ENCODE results near the gene VEGFA. TPM values are rescaled to one million over a fixed set of nuclear protein-coding genes. Genes with fewer than 3 reads are reported as not detected.

The VEGFA gene
- total RNA-seq, 1 donor from 2014 or later, result 29.0 TPM

- ChIA-PET POLR2A (interaction anchor here (0.7 to 1.0 kb wide), 2 partner anchors 15 to 44 kb away, joined by 3 read pairs; no protein-coding TSS in a partner anchor), CTCF (interaction anchor here (0.8 to 4.9 kb wide), 2 partner anchors 90 to 92 kb away, joined by 4 to 28 read pairs; no protein-coding TSS in a partner anchor)
- no peak overlapping the region for H3K27ac Mint-ChIP-seq
- ATAC-seq (ENCODE audit: low read depth) (no peak), DNase-seq (no peak)
- H3K27me3 Mint-ChIP-seq, result peaks cover 7% of the 10 kb centered on the region
- H3K4me1 Mint-ChIP-seq, result peaks cover 7% of the 10 kb centered on the region
- no peaks in the 10 kb centered on the region for H3K36me3 Mint-ChIP-seq (ENCODE audit: low read depth)
- H3K9me3 Mint-ChIP-seq, result no peaks in the 10 kb centered on the region
- no peak overlapping the region for H3K4me3 Mint-ChIP-seq
- intact Hi-C loops (cut with micrococcal nuclease), result no loop called here
- no peak for TF ChIP-seq CTCF (IDR thresholded peaks at IDR 0.05)
These were observed 10.7 kb upstream of the VEGFA start for GRCh38 chr6:43759136-43759906.

GRCh38 chr6:43759907-43760206 is 10.2 kb upstream of the VEGFA start:
- ChIA-PET CTCF (interaction anchor here (0.8 to 4.9 kb wide), 3 partner anchors 37 to 93 kb away, joined by 3 to 28 read pairs (median 4); no protein-coding TSS in a partner anchor), POLR2A (no interaction called here)
- Mint-ChIP-seq H3K27me3 (peaks cover 7% of the 10 kb centered on the region), H3K27ac (no peak overlapping the region), H3K36me3 (ENCODE audit: low read depth) (no peaks in the 10 kb centered on the region), H3K4me3 (no peak overlapping the region), H3K9me3 (no peaks in the 10 kb centered on the region), H3K4me1 (peaks cover 7% of the 10 kb centered on the region)
- TF ChIP-seq CTCF (IDR thresholded peaks at IDR 0.05), result no peak
- intact Hi-C loops (cut with micrococcal nuclease), result no loop called here
- DNase-seq (no peak), ATAC-seq (ENCODE audit: low read depth) (no peak)

- ChIA-PET POLR2A (no interaction called here), CTCF (interaction anchor here (0.6 to 4.9 kb wide), 4 partner anchors 9 to 94 kb away, joined by 3 to 28 read pairs (median 4); partner anchors contain the start of gene VEGFA)
- Mint-ChIP-seq H3K9me3 (no peaks in the 10 kb centered on the region), H3K27ac (no peak overlapping the region), H3K4me3 (no peak overlapping the region), H3K36me3 (ENCODE audit: low read depth) (no peaks in the 10 kb centered on the region), H3K27me3 (peaks cover 6% of the 10 kb centered on the region), H3K4me1 (peaks cover 7% of the 10 kb centered on the region)
- no peak for DNase-seq
- intact Hi-C loops (cut with micrococcal nuclease), result no loop called here
- TF ChIP-seq CTCF (IDR thresholded peaks at IDR 0.05), result no peak
- no peak for ATAC-seq (ENCODE audit: low read depth)
These were observed 9.5 kb upstream of the VEGFA start for GRCh38 chr6:43760210-43761168.

- no peaks in the 10 kb centered on the region for H3K9me3 Mint-ChIP-seq
- no peaks in the 10 kb centered on the region for H3K36me3 Mint-ChIP-seq (ENCODE audit: low read depth)
- ATAC-seq (ENCODE audit: low read depth), result no peak
- peaks cover 6% of the 10 kb centered on the region for H3K27me3 Mint-ChIP-seq
- no peak overlapping the region for H3K27ac Mint-ChIP-seq
- H3K4me3 Mint-ChIP-seq, result no peak overlapping the region
- intact Hi-C loops (cut with micrococcal nuclease), result no loop called here
- ChIA-PET POLR2A (interaction anchor here (1.3 kb wide), 1 partner anchor 47 kb away, joined by 4 read pairs; no protein-coding TSS in a partner anchor), CTCF (interaction anchor here (1.4 to 2.0 kb wide), 2 partner anchors 91 to 95 kb away, joined by 5 to 8 read pairs; no protein-coding TSS in a partner anchor)
- H3K4me1 Mint-ChIP-seq, result peaks cover 7% of the 10 kb centered on the region
- no peak for DNase-seq
- no peak for TF ChIP-seq CTCF (IDR thresholded peaks at IDR 0.05)
These were observed 8.2 kb upstream of the VEGFA start for GRCh38 chr6:43761666-43762409.
